HG03159 (cell line): ENCODE results near the gene EDNRB.
"Not testable (repeated sequence)": the region's sequence is repeated elsewhere in the genome, so short reads cannot be mapped to it uniquely, and the experiment has no call there.

ENCODE experiments used
- ATAC-seq: cut with Tn5 transposase; IDR thresholded peaks from one replicate; pipeline ENCODE4 v1.9.1; 2021; ENCODE audit warnings: mild to moderate bottlenecking, moderate library complexity; ENCODE audit not compliant: unreplicated experiment

The EDNRB gene

GRCh38 chr13:77918391-77919245 lies at the start of gene EDNRB:
EDNRB (minus strand) TSS chr13:77918831; CDS start chr13:77918573, 258 bp downstream.
- no peak for ATAC-seq

DNA sequence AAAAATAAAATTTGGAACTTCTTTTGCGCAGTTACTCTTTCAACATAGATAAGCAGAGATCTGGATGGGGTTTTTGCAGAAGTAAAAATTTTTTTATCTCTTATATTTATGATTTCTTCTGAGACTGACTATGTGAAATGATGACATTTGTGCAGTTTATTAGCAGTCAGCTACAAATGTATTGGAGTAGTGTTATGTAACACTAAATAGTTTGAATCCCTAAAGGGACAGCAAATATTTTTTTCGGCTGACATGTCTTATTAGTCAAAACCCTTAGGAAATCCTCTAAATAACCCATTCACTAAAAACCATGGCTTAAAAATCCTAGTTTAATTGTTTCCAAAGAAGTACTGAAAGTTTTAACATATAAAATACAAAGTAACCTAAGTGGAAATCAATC lies 48.0 kb upstream of the EDNRB start:
- no peak for ATAC-seq

DNA sequence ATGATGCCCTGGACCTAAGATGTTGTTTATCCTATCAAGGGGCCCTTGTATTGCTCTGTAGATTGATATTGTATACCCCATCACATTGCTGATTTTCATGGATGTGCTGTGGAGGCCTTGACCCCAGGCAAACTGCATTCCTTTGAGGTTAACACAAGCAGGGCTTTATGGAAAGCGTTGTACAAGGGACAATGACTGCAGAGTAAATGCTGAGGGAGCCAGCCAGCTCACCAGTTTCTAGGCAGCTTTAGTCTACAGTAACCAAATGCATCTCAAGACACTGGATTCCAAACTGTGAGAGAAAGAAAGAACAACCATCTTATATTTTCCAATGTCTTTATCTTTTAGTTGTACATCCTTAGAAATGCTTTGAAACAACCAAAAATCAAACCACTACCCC lies 34.1 kb upstream of the EDNRB start:
- no peak for ATAC-seq

DNA sequence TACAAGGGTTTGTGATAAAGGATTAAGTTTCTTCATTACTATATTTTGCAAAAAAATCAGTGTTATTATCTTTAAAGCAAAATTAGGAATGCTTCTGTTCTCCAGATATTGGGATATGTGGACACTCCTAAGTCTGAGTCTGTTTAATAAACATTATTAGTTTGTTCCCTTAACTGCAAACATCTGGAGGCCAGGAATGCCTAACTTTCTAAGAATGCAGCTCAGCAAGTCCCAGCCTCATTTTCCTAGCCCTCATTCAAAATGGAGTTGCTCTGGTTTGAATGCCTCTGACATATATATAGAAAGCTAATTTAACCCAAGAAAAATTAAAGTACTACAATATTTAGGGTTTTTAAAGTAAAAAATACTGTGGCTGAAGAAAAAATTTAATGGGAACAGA lies 33.6 kb upstream of the EDNRB start:
- no peak for ATAC-seq

DNA sequence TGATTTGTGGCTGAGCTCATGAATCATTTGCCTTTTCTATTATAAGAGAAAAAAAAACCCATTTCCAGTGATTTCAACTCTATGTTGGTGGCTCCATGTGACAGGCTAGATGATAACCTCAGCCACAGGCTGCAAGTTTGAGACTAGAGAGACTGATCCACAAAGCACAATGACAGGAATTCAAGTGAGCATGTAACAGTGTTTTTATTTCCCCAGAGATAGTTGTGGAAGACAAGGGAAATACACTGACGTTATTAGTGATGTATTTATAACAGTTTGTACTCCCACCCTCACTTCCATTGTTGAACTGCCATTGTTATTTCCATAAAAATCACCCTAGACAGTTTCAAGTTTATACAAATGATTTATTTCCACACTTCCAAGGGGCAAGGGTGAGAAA lies 27.9 kb upstream of the EDNRB start:
- no peak for ATAC-seq

GRCh38 chr13:77935063-77935462 lies 16.4 kb upstream of the EDNRB start:
- ATAC-seq, result not testable (repeated sequence)

- peak; percentile 81 for ATAC-seq
These were observed 11.8 kb upstream of the EDNRB start for GRCh38 chr13:77930430-77930829.

GRCh38 chr13:77928909-77929308 lies 10.3 kb upstream of the EDNRB start:
- ATAC-seq, result peak; percentile 88

DNA sequence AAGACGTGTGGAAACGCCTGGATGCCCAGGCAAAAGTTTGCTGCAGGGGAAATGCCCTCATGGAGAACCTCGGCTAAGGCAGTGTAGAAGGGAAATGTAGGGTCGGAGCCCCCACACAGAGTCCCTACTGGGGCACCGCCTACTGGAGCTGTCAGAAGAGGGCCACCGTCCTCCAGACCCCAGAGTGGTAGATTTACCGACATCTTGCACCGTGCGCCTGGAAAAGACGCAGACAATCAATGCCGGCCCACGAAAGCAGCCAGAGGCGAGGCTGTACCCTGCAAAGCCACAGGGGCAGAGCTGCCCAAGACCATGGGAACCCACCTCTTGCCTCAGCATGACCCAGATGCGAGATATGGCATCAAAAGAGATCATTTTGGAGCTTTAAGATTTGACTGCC lies 7.0 kb upstream of the EDNRB start:
- ATAC-seq, result no peak

GRCh38 chr13:77919921-77920294 lies 1.3 kb upstream of the EDNRB start:
- no peak for ATAC-seq

DNA sequence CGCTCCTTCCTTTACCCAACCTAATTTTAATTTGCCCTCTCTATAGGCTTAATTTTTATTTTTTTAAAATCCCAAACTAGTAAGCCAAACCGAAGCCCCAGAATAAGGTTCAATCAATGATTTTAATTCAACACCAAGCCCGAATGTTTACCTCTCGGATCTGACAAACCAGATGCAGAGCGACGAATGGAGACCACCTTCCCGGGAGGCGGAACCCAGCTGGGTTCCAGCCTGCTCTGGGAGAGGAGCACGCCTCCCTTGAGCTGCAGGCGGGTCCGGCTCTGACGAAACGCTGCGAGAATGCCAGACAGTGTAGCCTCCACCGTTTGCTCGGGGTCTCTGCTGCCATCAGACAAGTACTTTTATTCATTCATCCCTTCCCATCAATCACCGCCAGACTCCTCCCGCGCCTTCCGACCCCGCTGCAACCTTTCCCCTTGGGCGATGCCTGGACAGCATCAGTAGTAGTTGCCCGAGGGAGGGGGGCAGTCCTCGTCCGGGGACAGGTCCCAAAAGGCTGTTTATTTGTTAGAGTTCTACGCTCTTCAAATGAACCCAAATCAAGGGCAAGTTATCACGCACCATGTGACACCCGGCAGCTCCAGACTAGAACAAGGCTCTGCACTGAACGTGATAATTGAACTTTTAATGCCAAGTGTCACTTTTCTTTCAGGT lies 752 bp upstream of the EDNRB start:
- ATAC-seq, result no peak

GRCh38 chr13:77916488-77916887 lies 2.1 kb downstream of the EDNRB start:
- no peak for ATAC-seq

DNA sequence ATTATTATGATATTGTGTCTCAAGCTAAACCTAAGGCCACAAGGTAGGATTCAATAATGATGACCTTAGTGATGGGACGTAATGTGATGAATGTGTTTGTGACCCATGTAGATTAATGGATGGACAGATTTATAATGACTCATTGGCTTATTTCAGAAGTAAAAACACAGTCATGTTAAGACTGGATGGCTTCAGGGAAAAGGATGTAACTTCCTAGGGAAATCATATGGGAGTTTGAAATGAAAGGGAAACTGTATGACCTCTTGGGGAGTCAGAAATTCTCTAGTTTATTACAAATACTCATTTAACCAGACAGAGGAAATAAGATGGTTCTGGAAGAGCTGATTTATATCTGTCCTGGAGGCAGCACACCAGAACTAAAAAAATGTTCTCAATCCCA lies 2.9 kb downstream of the EDNRB start:
- no peak for ATAC-seq

DNA sequence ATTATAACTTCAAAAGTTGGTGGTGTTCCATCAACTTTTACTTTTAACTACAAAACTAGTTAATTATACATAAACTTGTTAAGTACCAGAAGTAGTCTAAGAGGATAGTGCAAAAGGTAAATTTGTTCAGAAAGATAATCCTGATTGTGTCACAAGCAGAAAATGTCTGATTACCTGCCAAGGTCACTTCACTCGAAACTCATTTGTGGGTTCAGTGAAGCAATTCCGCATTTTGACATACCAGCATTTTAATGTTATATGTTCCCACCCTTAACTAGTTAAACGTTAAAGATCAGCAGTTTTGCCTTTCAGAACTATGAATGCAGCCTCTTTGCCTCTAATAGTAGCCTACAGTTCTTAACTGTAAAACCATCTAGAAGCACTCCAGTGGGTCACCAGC lies 5.6 kb downstream of the EDNRB start:
- no peak for ATAC-seq

- no peak for ATAC-seq
These were observed 6.9 kb downstream of the EDNRB start for GRCh38 chr13:77911751-77912150.

DNA sequence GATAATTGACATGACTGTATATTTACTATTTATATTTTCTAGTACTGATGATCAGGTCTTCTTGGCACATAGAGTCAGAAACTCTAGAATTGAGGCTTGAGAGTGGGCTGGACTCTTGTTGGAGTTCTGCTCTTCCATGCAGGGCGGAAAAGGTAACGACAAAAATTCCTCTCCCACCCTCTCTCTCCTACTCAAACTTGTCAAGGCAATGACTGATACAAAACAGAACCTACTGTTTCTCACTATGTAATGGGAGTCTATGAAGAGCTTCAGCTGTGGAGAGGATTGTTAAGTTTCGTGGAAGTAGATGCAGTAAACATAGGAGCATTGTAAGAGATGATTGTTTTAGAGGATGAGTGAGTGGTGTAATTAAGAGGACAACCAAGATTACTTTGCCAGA lies 8.8 kb downstream of the EDNRB start:
- ATAC-seq, result no peak

GRCh38 chr13:77908531-77908930 lies 10.1 kb downstream of the EDNRB start:
- ATAC-seq, result no peak

GRCh38 chr13:77907666-77908341 lies 10.8 kb downstream of the EDNRB start:
- no peak for ATAC-seq

GRCh38 chr13:77904031-77904430 lies 14.6 kb downstream of the EDNRB start:
- no peak for ATAC-seq

GRCh38 chr13:77903435-77903834 lies 15.2 kb downstream of the EDNRB start:
- no peak for ATAC-seq

GRCh38 chr13:77902319-77902963 lies 16.2 kb downstream of the EDNRB start:
- no peak for ATAC-seq
